ENCODE measurements around the gene RBM18.

RBM18 gene

GRCh38 chr9:122258886-122259415, 5.7 kb downstream of the RBM18 start:
- in situ Hi-C loops (cut with HindIII; ENCODE audit: low pct_ligation_motif_present, low sequenced_read_pairs) = no loop called here
- DNase-seq = no peak
- Histone ChIP-seq H3K36me3 (replicated peaks) (peaks cover 26% of the 10 kb centered on the region), H3K27ac (no peak overlapping the region), H3K27me3 (replicated peaks) (no peaks in the 10 kb centered on the region), H3K4me3 (ENCODE audit: low read depth, low read length) (no peak overlapping the region)
- TF ChIP-seq, protein P1, sequence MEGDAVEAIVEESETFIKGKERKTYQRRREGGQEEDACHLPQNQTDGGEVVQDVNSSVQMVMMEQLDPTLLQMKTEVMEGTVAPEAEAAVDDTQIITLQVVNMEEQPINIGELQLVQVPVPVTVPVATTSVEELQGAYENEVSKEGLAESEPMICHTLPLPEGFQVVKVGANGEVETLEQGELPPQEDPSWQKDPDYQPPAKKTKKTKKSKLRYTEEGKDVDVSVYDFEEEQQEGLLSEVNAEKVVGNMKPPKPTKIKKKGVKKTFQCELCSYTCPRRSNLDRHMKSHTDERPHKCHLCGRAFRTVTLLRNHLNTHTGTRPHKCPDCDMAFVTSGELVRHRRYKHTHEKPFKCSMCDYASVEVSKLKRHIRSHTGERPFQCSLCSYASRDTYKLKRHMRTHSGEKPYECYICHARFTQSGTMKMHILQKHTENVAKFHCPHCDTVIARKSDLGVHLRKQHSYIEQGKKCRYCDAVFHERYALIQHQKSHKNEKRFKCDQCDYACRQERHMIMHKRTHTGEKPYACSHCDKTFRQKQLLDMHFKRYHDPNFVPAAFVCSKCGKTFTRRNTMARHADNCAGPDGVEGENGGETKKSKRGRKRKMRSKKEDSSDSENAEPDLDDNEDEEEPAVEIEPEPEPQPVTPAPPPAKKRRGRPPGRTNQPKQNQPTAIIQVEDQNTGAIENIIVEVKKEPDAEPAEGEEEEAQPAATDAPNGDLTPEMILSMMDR (IDR thresholded peaks at IDR 0.05; ENCODE audit: low read depth, low read length, missing control alignments) = no peak

DNA sequence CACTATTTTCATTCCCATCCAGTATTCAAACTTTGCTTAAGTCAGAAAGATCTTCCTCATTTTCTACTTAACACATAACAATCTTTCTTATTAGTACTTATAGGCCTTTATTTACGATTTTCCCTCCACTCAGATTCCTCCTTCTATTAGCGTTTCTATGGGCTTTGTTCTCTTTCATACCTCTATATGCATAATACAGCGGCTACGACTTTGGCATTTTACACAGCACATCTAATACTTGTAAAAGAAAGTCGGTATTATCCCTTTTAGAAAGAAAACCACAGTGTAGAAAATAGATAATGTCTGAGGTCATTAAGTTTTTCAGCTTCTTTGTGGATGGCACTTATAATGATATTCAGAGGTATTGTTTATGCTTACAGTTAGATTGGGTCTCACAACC, 8.4 kb downstream of the RBM18 start:
- TF ChIP-seq, protein P1 (IDR thresholded peaks at IDR 0.05; ENCODE audit: low read depth, low read length, missing control alignments) = no peak
- Histone ChIP-seq H3K27me3 (replicated peaks) (no peaks in the 10 kb centered on the region), H3K36me3 (replicated peaks) (peaks cover 38% of the 10 kb centered on the region), H3K27ac (no peak overlapping the region), H3K4me3 (ENCODE audit: low read depth, low read length) (no peak overlapping the region)
- no peak for DNase-seq
- in situ Hi-C loops (cut with HindIII; ENCODE audit: low pct_ligation_motif_present, low sequenced_read_pairs) = no loop called here

GRCh38 chr9:122254761-122255160, 9.9 kb downstream of the RBM18 start:
- peaks cover 36% of the 10 kb centered on the region for H3K36me3 ChIP-seq (replicated peaks)

GRCh38 chr9:122252796-122253195, 11.8 kb downstream of the RBM18 start:
- Histone ChIP-seq H3K36me3 (replicated peaks) (peaks cover 32% of the 10 kb centered on the region), H3K27me3 (replicated peaks) (no peaks in the 10 kb centered on the region), H3K4me3 (ENCODE audit: low read depth, low read length) (no peak overlapping the region), H3K27ac (no peak overlapping the region)
- in situ Hi-C loops (cut with HindIII; ENCODE audit: low pct_ligation_motif_present, low sequenced_read_pairs) = no loop called here
- TF ChIP-seq, protein P1 (IDR thresholded peaks at IDR 0.05; ENCODE audit: low read depth, low read length, missing control alignments) = no peak
- no peak for DNase-seq

More at GRCh38 chr9:122254761-122255160, 9.9 kb downstream of the RBM18 start:
- no peak overlapping the region for H3K4me3 ChIP-seq (ENCODE audit: low read depth, low read length)
- H3K27ac ChIP-seq = no peak overlapping the region
- in situ Hi-C loops (cut with HindIII; ENCODE audit: low pct_ligation_motif_present, low sequenced_read_pairs) = no loop called here
- TF ChIP-seq, protein P1 (IDR thresholded peaks at IDR 0.05; ENCODE audit: low read depth, low read length, missing control alignments) = no peak
- H3K27me3 ChIP-seq (replicated peaks) = no peaks in the 10 kb centered on the region
- DNase-seq = no peak

DNA sequence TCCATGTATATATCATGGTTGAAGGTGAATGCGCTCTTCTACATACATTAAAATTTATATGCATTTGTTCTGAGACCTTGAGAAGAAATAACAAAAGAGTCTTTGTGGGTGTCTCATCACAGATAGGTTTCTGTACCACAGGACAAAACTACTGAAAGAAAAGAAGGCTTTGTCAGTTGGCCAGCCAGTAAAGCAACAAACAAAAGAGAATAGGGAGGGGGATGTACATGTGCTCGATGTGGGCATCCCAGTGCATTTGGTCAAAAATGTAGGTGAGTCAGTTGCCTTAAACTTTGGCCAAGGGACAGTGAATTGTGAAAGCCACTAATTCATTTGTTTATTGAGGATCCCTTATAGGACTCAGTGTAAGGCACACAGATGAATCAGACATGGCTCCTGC, 13.3 kb downstream of the RBM18 start:
- H3K27me3 ChIP-seq (replicated peaks) = no peaks in the 10 kb centered on the region
- peaks cover 40% of the 10 kb centered on the region for H3K36me3 ChIP-seq (replicated peaks)
- in situ Hi-C loops (cut with HindIII; ENCODE audit: low pct_ligation_motif_present, low sequenced_read_pairs) = no loop called here
- TF ChIP-seq, protein P1 (IDR thresholded peaks at IDR 0.05; ENCODE audit: low read depth, low read length, missing control alignments) = no peak
- H3K27ac ChIP-seq = no peak overlapping the region
- no peak for DNase-seq
- no peak overlapping the region for H3K4me3 ChIP-seq (ENCODE audit: low read depth, low read length)

GRCh38 chr9:122248448-122248865, 16.2 kb downstream of the RBM18 start:
- in situ Hi-C loops (cut with HindIII; ENCODE audit: low pct_ligation_motif_present, low sequenced_read_pairs) = no loop called here
- no peak for DNase-seq
- no peak overlapping the region for H3K27ac ChIP-seq
- peaks cover 55% of the 10 kb centered on the region for H3K36me3 ChIP-seq (replicated peaks)
- TF ChIP-seq, protein P1 (IDR thresholded peaks at IDR 0.05; ENCODE audit: low read depth, low read length, missing control alignments) = no peak
- no peaks in the 10 kb centered on the region for H3K27me3 ChIP-seq (replicated peaks)
- no peak overlapping the region for H3K4me3 ChIP-seq (ENCODE audit: low read depth, low read length)
